Measurements from ENCODE around the gene SZT2.

SZT2 gene

GRCh38 chr1:43389326-43390313 is at the start of gene SZT2, which contains the start of gene MED8:
Gene SZT2 (plus strand): TSS chr1:43389899. CDS start chr1:43389969, 70 bp downstream.
Gene MED8 (minus strand): TSS chr1:43389800. CDS start chr1:43389764, 36 bp downstream.
- H3K36me3 Mint-ChIP-seq (ENCODE audit: low read depth) = peaks cover 55% of the 10 kb centered on the region
- DNase-seq = peak; percentile 96

GRCh38 chr1:43340559-43340958 is 49.1 kb upstream of the SZT2 start:
- no peak overlapping the region for H3K4me3 Mint-ChIP-seq
- DNase-seq = no peak
- no peaks in the 10 kb centered on the region for H3K27me3 Mint-ChIP-seq
- H3K4me1 Mint-ChIP-seq (ENCODE audit: low read depth) = peaks cover 2% of the 10 kb centered on the region
- H3K9me3 Mint-ChIP-seq = no peaks in the 10 kb centered on the region
- no peaks in the 10 kb centered on the region for H3K36me3 Mint-ChIP-seq (ENCODE audit: low read depth)
- no peak overlapping the region for H3K27ac Mint-ChIP-seq

More at GRCh38 chr1:43389326-43390313, at the start of gene SZT2, which contains the start of gene MED8:
- H3K4me3 Mint-ChIP-seq = peak within 1 kb of the TSS; percentile 99
- no peaks in the 10 kb centered on the region for H3K27me3 Mint-ChIP-seq
- H3K9me3 Mint-ChIP-seq = no peaks in the 10 kb centered on the region
- H3K27ac Mint-ChIP-seq = peak within 1 kb of the TSS; percentile 98
- peaks cover 47% of the 10 kb centered on the region for H3K4me1 Mint-ChIP-seq (ENCODE audit: low read depth)

GRCh38 chr1:43344267-43344850 is 45.3 kb upstream of the SZT2 start:
- no peak overlapping the region for H3K4me3 Mint-ChIP-seq

GRCh38 chr1:43345120-43345519 is 44.6 kb upstream of the SZT2 start:
- no peaks in the 10 kb centered on the region for H3K36me3 Mint-ChIP-seq (ENCODE audit: low read depth)
- DNase-seq = no peak
- no peaks in the 10 kb centered on the region for H3K27me3 Mint-ChIP-seq
- no peak overlapping the region for H3K27ac Mint-ChIP-seq
- H3K9me3 Mint-ChIP-seq = no peaks in the 10 kb centered on the region
- no peak overlapping the region for H3K4me3 Mint-ChIP-seq
- H3K4me1 Mint-ChIP-seq (ENCODE audit: low read depth) = peaks cover 11% of the 10 kb centered on the region

More at GRCh38 chr1:43344267-43344850, 45.3 kb upstream of the SZT2 start:
- Mint-ChIP-seq H3K36me3 (ENCODE audit: low read depth) (no peaks in the 10 kb centered on the region), H3K4me1 (ENCODE audit: low read depth) (peaks cover 5% of the 10 kb centered on the region), H3K9me3 (no peaks in the 10 kb centered on the region), H3K27me3 (no peaks in the 10 kb centered on the region), H3K27ac (no peak overlapping the region)
- DNase-seq = no peak

- Mint-ChIP-seq H3K27me3 (no peaks in the 10 kb centered on the region), H3K27ac (no peak overlapping the region), H3K4me3 (no peak overlapping the region), H3K4me1 (ENCODE audit: low read depth) (peaks cover 11% of the 10 kb centered on the region), H3K9me3 (no peaks in the 10 kb centered on the region), H3K36me3 (ENCODE audit: low read depth) (no peaks in the 10 kb centered on the region)
- no peak for DNase-seq
Observed at GRCh38 chr1:43346636-43347035, 43.1 kb upstream of the SZT2 start.

GRCh38 chr1:43348343-43348808 is 41.3 kb upstream of the SZT2 start:
- H3K27ac Mint-ChIP-seq = no peak overlapping the region
- H3K9me3 Mint-ChIP-seq = no peaks in the 10 kb centered on the region
- DNase-seq = no peak
- H3K36me3 Mint-ChIP-seq (ENCODE audit: low read depth) = no peaks in the 10 kb centered on the region
- H3K4me3 Mint-ChIP-seq = peak overlapping the region; percentile 30
- H3K27me3 Mint-ChIP-seq = no peaks in the 10 kb centered on the region
- H3K4me1 Mint-ChIP-seq (ENCODE audit: low read depth) = peaks cover 11% of the 10 kb centered on the region

- peak; percentile 79 for DNase-seq
- H3K36me3 Mint-ChIP-seq (ENCODE audit: low read depth) = no peaks in the 10 kb centered on the region
- peak overlapping the region; percentile 87 for H3K27ac Mint-ChIP-seq
- H3K9me3 Mint-ChIP-seq = no peaks in the 10 kb centered on the region
- H3K27me3 Mint-ChIP-seq = no peaks in the 10 kb centered on the region
- H3K4me3 Mint-ChIP-seq = peak overlapping the region; percentile 71
- peaks cover 11% of the 10 kb centered on the region for H3K4me1 Mint-ChIP-seq (ENCODE audit: low read depth)
Observed at GRCh38 chr1:43348809-43349593, 40.7 kb upstream of the SZT2 start.

DNA sequence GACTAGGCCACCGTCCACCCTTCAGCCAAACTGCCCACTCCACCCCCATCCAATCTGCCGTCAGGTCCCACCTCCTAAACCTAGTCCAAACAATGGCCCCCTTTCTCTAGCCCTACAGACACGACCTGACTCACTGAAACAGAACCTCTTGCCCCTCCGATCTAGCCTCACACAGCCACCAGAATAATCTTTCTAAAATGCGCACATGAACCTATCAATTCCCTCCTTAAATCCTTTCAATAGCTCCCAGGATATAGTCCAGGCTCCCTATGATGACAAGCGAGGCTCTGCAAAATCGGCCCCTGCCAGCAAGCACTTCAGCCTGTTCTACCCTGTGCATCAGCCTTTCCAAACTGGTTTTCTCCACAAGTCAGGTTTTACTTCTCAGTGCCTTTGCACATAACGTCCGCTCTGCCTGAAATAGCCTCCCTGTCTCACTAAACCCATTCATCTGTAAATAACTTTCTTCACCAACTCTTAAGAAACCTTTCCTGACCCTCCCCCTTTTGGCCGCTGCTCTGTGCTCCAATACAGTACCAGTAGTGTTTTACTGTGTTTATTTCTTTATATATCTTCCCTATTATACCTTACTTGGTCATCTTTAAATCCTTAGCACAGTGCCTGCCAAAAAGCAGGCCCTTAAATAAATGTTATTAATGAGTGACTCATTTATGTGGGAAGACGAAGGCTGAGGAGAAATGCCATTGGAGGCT is 39.9 kb upstream of the SZT2 start:
- peak overlapping the region; percentile 87 for H3K27ac Mint-ChIP-seq
- no peaks in the 10 kb centered on the region for H3K9me3 Mint-ChIP-seq
- peaks cover 11% of the 10 kb centered on the region for H3K4me1 Mint-ChIP-seq (ENCODE audit: low read depth)
- no peaks in the 10 kb centered on the region for H3K27me3 Mint-ChIP-seq
- no peak for DNase-seq
- H3K4me3 Mint-ChIP-seq = peak overlapping the region; percentile 71
- no peaks in the 10 kb centered on the region for H3K36me3 Mint-ChIP-seq (ENCODE audit: low read depth)

DNA sequence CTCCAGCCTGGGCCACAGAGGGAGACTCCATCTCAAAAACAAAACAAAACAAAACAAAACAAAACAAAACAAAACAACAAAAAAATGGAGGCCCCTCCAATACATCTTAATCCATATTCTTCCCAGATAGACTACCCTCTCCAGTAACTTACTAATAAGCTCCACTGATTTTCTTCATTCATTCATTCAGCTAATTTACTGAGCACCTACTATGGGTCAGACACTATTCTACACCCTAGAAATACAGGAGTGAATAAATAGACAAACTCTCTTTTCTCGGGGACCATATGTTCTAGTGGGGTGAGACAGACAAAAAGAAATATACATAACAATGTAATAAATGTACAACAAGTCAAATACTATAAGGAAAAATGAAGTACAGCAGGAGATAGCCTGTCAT is 38.7 kb upstream of the SZT2 start:
- Mint-ChIP-seq H3K27ac (no peak overlapping the region), H3K27me3 (no peaks in the 10 kb centered on the region), H3K9me3 (no peaks in the 10 kb centered on the region), H3K4me3 (no peak overlapping the region), H3K36me3 (ENCODE audit: low read depth) (no peaks in the 10 kb centered on the region), H3K4me1 (ENCODE audit: low read depth) (peaks cover 10% of the 10 kb centered on the region)
- DNase-seq = no peak

- Mint-ChIP-seq H3K27ac (no peak overlapping the region), H3K27me3 (no peaks in the 10 kb centered on the region), H3K4me1 (ENCODE audit: low read depth) (peaks cover 10% of the 10 kb centered on the region)
Observed at GRCh38 chr1:43351421-43352350, 38.0 kb upstream of the SZT2 start.

DNA sequence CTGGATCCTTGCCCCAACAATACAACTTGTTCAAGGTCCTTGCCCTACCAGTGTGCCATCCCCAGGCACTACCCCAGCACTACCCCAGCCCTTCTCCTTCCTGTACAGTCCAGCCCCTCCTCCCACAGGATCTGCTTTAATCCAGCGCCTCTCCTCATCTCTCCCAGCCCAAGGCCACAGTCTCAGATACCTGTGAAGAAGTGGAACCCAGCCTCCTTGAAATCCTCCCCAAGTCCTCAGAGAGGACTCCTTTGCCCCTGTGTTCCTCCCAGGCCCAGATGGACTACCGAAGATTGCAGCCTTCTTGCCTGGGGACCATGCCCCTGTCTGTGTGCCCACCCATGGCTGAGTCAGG is 37.4 kb upstream of the SZT2 start:
- Mint-ChIP-seq H3K4me1 (ENCODE audit: low read depth) (peaks cover 10% of the 10 kb centered on the region), H3K27ac (no peak overlapping the region), H3K27me3 (no peaks in the 10 kb centered on the region), H3K4me3 (no peak overlapping the region), H3K36me3 (ENCODE audit: low read depth) (no peaks in the 10 kb centered on the region), H3K9me3 (no peaks in the 10 kb centered on the region)
- no peak for DNase-seq

More at GRCh38 chr1:43351421-43352350, 38.0 kb upstream of the SZT2 start:
- no peaks in the 10 kb centered on the region for H3K36me3 Mint-ChIP-seq (ENCODE audit: low read depth)
- DNase-seq = no peak
- H3K9me3 Mint-ChIP-seq = no peaks in the 10 kb centered on the region
- H3K4me3 Mint-ChIP-seq = no peak overlapping the region

DNA sequence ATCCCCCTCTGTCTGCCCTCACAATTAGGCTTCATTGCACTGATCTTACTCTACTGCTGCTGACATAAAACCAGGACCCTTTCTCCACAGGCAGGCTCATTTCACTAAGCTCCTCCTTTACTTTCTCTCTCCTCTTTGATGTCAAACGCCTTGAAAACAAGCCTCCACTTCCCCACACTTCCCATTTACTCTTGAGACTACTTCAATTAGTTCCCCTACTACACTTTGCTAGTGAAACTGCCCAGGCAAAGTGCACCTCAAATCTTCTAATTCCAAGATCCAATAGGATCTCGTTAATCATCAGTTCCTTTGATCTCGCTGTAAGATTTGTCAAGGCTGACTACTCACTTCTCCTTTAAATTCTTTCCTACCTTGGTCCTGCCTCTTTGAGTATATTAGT is 36.8 kb upstream of the SZT2 start:
- Mint-ChIP-seq H3K4me1 (ENCODE audit: low read depth) (peaks cover 12% of the 10 kb centered on the region), H3K27me3 (no peaks in the 10 kb centered on the region), H3K9me3 (no peaks in the 10 kb centered on the region), H3K27ac (no peak overlapping the region), H3K36me3 (ENCODE audit: low read depth) (peaks cover 2% of the 10 kb centered on the region), H3K4me3 (no peak overlapping the region)
- no peak for DNase-seq

GRCh38 chr1:43354471-43354870 is 35.2 kb upstream of the SZT2 start:
- H3K9me3 Mint-ChIP-seq = no peaks in the 10 kb centered on the region
- no peak overlapping the region for H3K27ac Mint-ChIP-seq
- no peak overlapping the region for H3K4me3 Mint-ChIP-seq

More at GRCh38 chr1:43354471-43354870, 35.2 kb upstream of the SZT2 start:
- DNase-seq = no peak
- peaks cover 14% of the 10 kb centered on the region for H3K4me1 Mint-ChIP-seq (ENCODE audit: low read depth)
- no peaks in the 10 kb centered on the region for H3K27me3 Mint-ChIP-seq
- H3K36me3 Mint-ChIP-seq (ENCODE audit: low read depth) = peaks cover 15% of the 10 kb centered on the region

Measured in activated T-cell treated with anti-CD3 and anti-CD28 coated beads, Interleukin-2, amount 50 U/mL, for 24 hours (primary cell).